Jurkat, Clone E6-1 (cell line): Measurements from ENCODE around the gene CENPK.
"Not testable (repeated sequence)": the region's sequence is repeated elsewhere in the genome, so short reads cannot be mapped to it uniquely, and the experiment has no call there.

ENCODE experiments used
- DNase-seq: peaks from one replicate; pipeline ENCODE4 v3.0.0-alpha.2; 2011; ENCODE audit warnings: low read depth, low spot score
- H3K4me3 ChIP-seq: 2 replicates; pipeline ENCODE4 v1.5.1; 2011; ENCODE audit warnings: mild to moderate bottlenecking, low read length, control low read depth, moderate library complexity

The CENPK gene

DNA sequence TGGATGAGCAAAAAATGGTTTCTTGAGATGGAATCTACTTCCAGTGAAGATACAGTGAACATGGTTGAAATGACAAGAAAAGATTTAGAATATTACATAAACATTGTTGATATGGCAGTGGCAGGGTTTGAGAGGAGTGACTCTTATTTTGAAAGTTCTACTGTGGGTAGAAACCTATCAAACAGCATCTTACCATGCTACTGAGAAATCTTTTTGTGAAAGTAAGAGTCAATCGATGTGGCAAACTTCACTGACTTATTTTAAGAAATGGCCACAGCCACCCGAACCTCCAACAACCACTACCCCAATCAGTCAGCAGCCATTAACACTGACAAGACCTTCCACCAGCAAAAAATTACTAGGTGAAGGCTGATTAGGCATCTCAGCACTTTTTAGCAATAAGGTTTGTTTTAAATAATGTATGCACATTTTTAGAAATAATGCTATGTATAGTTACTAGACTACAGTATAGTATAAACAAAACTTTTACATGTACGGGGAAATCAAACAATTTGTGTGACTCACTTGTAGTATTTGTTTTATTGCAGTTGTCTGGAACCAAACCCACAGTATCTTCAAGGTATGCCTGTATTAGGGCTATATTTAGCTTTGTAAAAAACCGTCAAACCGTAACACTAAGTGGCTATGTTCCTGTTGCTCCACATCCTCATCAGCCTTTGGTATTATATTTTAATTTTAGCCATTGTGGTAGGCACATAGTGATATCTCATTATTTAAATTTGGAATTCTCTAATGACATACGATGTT lies 50.6 kb downstream of the CENPK start:
- no peak overlapping the region for H3K4me3 ChIP-seq
- DNase-seq: peak; percentile 12

- H3K4me3 ChIP-seq: no peak overlapping the region
- DNase-seq: no peak
Observed at GRCh38 chr5:65508978-65509377, 54.0 kb downstream of the CENPK start.

DNA sequence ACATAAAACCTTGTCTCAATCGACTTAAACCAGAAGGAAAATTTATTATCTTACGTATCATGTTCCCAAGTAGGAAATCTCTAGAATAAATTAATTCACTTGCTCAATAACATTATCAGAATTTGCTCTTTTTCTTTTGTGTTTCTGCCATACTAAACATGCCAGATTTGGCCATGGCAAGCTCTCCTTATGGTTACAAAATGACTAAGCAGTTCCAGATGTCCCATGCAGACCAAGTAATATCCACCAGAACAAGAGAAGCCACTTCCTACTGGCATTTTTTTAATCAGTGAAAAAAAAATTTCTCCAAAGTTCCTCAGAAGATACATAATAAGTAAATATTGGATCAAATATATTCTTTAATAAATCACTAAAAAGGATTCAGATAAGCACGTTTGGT lies 56.0 kb downstream of the CENPK start:
- no peak for DNase-seq
- H3K4me3 ChIP-seq: no peak overlapping the region

GRCh38 chr5:65489119-65489518 lies 73.8 kb downstream of the CENPK start:
- H3K4me3 ChIP-seq: no peak overlapping the region
- DNase-seq: no peak

GRCh38 chr5:65488038-65488687 lies 74.8 kb downstream of the CENPK start:
- not testable (repeated sequence) for DNase-seq, H3K4me3 ChIP-seq

DNA sequence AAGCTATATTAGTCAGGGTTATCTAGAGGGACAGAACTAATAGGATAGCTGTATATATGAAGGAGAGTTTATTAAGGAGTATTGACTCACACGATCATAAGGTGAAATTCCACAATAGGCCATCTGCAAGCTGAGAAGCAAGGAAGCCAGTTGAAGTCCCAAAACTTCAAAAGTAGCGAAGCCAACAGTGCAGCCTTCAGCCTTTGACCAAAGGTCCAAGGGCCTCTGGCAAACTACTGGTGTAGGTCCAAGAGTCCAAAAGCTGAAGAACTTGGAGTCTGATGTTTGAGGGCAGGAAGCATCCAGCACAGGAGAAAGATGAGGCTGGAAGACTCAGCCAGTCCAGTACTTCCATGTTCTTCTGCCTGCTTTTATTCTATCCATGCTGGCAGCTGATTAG lies 76.2 kb downstream of the CENPK start:
- H3K4me3 ChIP-seq, DNase-seq: not testable (repeated sequence)

DNA sequence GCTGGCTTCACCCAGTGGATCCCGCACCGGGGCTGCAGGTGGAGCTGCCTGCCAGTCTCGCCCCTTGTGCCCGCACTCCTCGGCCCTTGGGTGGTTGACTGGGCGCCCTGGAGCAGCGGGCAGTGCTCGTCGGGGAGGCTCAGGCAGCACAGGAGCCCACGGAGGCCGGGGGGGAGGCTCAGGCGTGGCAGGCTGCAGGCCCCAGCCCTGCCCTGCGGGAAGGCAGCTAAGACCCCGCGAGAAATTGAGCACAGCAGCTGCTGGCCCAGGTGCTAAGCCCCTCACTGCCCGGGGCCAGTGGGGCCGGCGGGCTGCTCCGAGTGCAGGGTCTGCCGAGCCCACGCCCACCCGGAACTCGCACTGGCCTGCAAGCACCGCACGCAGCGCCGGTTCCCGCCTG lies 77.6 kb downstream of the CENPK start:
- no peak for DNase-seq
- no peak overlapping the region for H3K4me3 ChIP-seq

- peak; percentile 37 for DNase-seq
- peak overlapping the region; percentile 86 for H3K4me3 ChIP-seq
Observed at GRCh38 chr5:65483546-65484346, 79.2 kb downstream of the CENPK start.

- peak overlapping the region; percentile 86 for H3K4me3 ChIP-seq
- no peak for DNase-seq
Observed at GRCh38 chr5:65482736-65483545, 80.0 kb downstream of the CENPK start.

- H3K4me3 ChIP-seq: peak overlapping the region; percentile 86
- DNase-seq: no peak
Observed at GRCh38 chr5:65482296-65482735, 80.7 kb downstream of the CENPK start.

DNA sequence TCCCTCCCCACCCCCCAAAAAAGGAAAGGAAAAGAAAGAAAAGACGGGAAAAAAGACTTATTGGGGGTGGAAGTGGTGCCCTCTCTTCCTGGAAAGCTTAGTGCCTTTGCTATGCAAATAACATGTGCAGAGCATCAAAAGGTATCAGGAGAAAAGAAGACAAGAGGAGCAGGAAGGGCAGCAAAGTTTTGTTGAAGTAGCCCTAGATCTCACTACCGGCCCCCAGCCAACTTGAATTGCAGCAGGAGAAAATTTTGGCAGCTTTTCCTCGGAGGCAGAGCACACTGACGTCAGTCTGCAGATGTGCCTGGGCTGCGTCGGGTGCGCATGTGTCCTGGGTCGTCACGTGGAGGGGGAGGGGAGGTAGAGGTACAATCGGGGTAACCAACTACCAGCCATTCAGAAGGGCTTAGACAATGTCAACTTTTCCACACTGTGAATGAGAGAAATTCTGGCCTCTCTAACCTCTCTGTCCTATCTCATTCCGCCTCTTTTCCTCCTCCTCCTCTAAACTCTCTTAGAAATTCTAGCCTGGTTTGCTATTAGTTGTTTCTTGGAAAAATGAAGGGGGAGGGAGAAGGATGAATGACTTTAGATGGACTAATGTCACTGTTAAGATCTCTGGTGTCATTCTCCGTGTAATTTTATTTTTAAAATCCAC lies 81.2 kb downstream of the CENPK start, which contains the start of gene ADAMTS6:
Gene ADAMTS6 (minus strand): TSS at position 286 of the 661 bp plus-strand sequence. CDS start 8,247 bp downstream, outside the sequence.
- peak within 1 kb of the TSS; percentile 86 for H3K4me3 ChIP-seq
- peak; percentile 82 for DNase-seq

- no peak for DNase-seq
- peak overlapping the region; percentile 86 for H3K4me3 ChIP-seq
Observed at GRCh38 chr5:65481171-65481581, 81.8 kb downstream of the CENPK start.

GRCh38 chr5:65480306-65480865 lies 82.6 kb downstream of the CENPK start:
- peak overlapping the region; percentile 86 for H3K4me3 ChIP-seq
- DNase-seq: no peak

GRCh38 chr5:65479527-65479926 lies 83.4 kb downstream of the CENPK start:
- no peak for DNase-seq
- H3K4me3 ChIP-seq: no peak overlapping the region

- no peak overlapping the region for H3K4me3 ChIP-seq
- no peak for DNase-seq
Observed at GRCh38 chr5:65478336-65478735, 84.6 kb downstream of the CENPK start.

DNA sequence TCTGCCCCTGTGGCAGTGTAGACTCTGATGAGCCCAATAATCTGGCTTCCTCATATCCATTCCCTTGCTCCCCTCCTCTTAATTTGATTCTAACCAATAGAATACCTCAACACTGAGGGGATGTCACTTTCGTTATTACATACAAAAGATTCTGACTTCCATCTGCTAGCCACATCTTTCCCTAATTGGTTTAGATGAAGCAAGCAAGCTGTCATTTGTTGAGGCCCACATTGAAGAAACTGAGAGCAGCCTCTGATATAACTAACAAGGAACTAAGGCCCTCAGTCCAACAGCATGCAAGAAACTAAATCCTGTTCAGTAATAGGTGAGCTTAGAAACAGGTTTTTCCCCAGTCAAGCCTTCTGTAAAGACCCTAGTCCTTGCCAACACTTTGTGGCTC lies 87.1 kb downstream of the CENPK start:
- no peak overlapping the region for H3K4me3 ChIP-seq
- DNase-seq: no peak

GRCh38 chr5:65475336-65475735 lies 87.6 kb downstream of the CENPK start:
- no peak overlapping the region for H3K4me3 ChIP-seq

GRCh38 chr5:65474130-65474711 lies 88.7 kb downstream of the CENPK start:
- H3K4me3 ChIP-seq: no peak overlapping the region
- DNase-seq: no peak

More at GRCh38 chr5:65475336-65475735, 87.6 kb downstream of the CENPK start:
- DNase-seq: no peak
